ENCODE results near the gene BMP5. TPM values are rescaled to one million over a fixed set of nuclear protein-coding genes. Genes with fewer than 3 reads are reported as not detected.
A peak's percentile ranks its signal among the peaks of the same experiment; 100 is the strongest.

Gene BMP5
- total RNA-seq, 1 experiment from 2014 or later: 17.7 TPM

- TF ChIP-seq SIN3A (IDR thresholded peaks at IDR 0.05; ENCODE audit: borderline replicate concordance, insufficient read depth, low read depth, low read length): no peak
- TF ChIP-seq CTCF (IDR thresholded peaks at IDR 0.05): no peak
- TF ChIP-seq TCF7L2 (IDR thresholded peaks at IDR 0.05; ENCODE audit: low read depth, low read length): no peak
- no peak for TF ChIP-seq REST (IDR thresholded peaks at IDR 0.05; ENCODE audit: insufficient read depth in 1 of 2, low read depth in 2 of 2, low read length in 1 of 2)
- TF ChIP-seq POLR2AphosphoS5 (IDR thresholded peaks at IDR 0.05; ENCODE audit: low read depth, low read length): no peak
- peaks cover 25% of the 10 kb centered on the region; the same call in 1 of the 2 replicates for H3K4me1 ChIP-seq (ENCODE audit: control insufficient read depth, insufficient read depth, low read length)
- in situ Hi-C loops (cut with HindIII; ENCODE audit: low pct_unique_long_range_greater_than_20kb, low sequenced_read_pairs): no loop called here
- no peak for DNase-seq (ENCODE audit: low read depth, low spot score)
- H3K27me3 ChIP-seq (ENCODE audit: control insufficient read depth, insufficient read depth, low read length): no peaks in the 10 kb centered on the region
- no peak overlapping the region for H3K4me3 ChIP-seq (ENCODE audit: low read depth in 2 of 2, low read length in 2 of 2)
- H3K36me3 ChIP-seq (ENCODE audit: control insufficient read depth, insufficient read depth, low read length): no peaks in the 10 kb centered on the region
- ChIA-PET POLR2A (no interaction called here), CTCF (no interaction called here)
- no peaks in the 10 kb centered on the region for H3K9me3 ChIP-seq (ENCODE audit: control insufficient read depth, insufficient read depth, low read depth, low read length)
- intact Hi-C loops (cut with micrococcal nuclease; ENCODE audit: unreplicated experiment): loop anchor here (10.0 kb wide), 4 partner anchors 114 to 406 kb away; no protein-coding TSS in a partner anchor
- ATAC-seq: no peak
- H3K27ac ChIP-seq (ENCODE audit: low read length): peak overlapping the region; percentile 69
- BruUV-seq (replicated peaks): no TSS peak
Observed at GRCh38 chr6:55888917-55889316, 13.5 kb upstream of the BMP5 start.

- Histone ChIP-seq H3K4me1 (ENCODE audit: control insufficient read depth, insufficient read depth, low read length) (peaks cover 51% of the 10 kb centered on the region), H3K36me3 (ENCODE audit: control insufficient read depth, insufficient read depth, low read length) (no peaks in the 10 kb centered on the region), H3K27me3 (ENCODE audit: control insufficient read depth, insufficient read depth, low read length) (no peaks in the 10 kb centered on the region), H3K4me3 (ENCODE audit: low read depth in 2 of 2, low read length in 2 of 2) (no peak overlapping the region), H3K9me3 (ENCODE audit: control insufficient read depth, insufficient read depth, low read depth, low read length) (no peaks in the 10 kb centered on the region), H3K27ac (ENCODE audit: low read length) (peak overlapping the region; percentile 99; the same call in 1 of the 2 replicates)
- ChIA-PET POLR2A (interaction anchor here (0.6 kb wide), 1 partner anchor 474 kb away, joined by 4 read pairs; no protein-coding TSS in a partner anchor), CTCF (no interaction called here)
- BruUV-seq (replicated peaks): no TSS peak
- ATAC-seq (no peak), DNase-seq (ENCODE audit: low read depth, low spot score) (no peak)
- TF ChIP-seq SIN3A (IDR thresholded peaks at IDR 0.05; ENCODE audit: borderline replicate concordance, insufficient read depth, low read depth, low read length) (no peak), CTCF (IDR thresholded peaks at IDR 0.05) (peak; percentile 19; the same call in 1 of the 2 replicates)
- intact Hi-C loops (cut with micrococcal nuclease; ENCODE audit: unreplicated experiment): loop anchor here (2.0 to 10.0 kb wide), 5 partner anchors 112 to 442 kb away; no protein-coding TSS in a partner anchor
- in situ Hi-C loops (cut with HindIII; ENCODE audit: low pct_unique_long_range_greater_than_20kb, low sequenced_read_pairs): no loop called here
Observed at GRCh38 chr6:55886185-55886836, 10.9 kb upstream of the BMP5 start.
